GM19438 (cell line): Measurements from ENCODE around the gene EZH2.

Experiments used
- ATAC-seq: cut with Tn5 transposase; IDR thresholded peaks from one replicate; pipeline ENCODE4 v1.9.1; 2021; ENCODE audit warnings: low read depth; ENCODE audit not compliant: unreplicated experiment

EZH2 gene

GRCh38 chr7:148814922-148815559 lies 69.0 kb downstream of the EZH2 start:
- ATAC-seq, result no peak

- no peak for ATAC-seq
Measured at GRCh38 chr7:148813890-148814289, 70.2 kb downstream of the EZH2 start.

GRCh38 chr7:148811892-148812291 lies 72.2 kb downstream of the EZH2 start:
- no peak for ATAC-seq

GRCh38 chr7:148809856-148810255 lies 74.2 kb downstream of the EZH2 start:
- ATAC-seq, result no peak

GRCh38 chr7:148807436-148807835 lies 76.7 kb downstream of the EZH2 start:
- no peak for ATAC-seq

GRCh38 chr7:148806187-148806586 lies 77.9 kb downstream of the EZH2 start:
- ATAC-seq, result no peak

GRCh38 chr7:148804343-148805235 lies 79.5 kb downstream of the EZH2 start:
- ATAC-seq, result no peak

GRCh38 chr7:148803094-148803493 lies 81.0 kb downstream of the EZH2 start:
- no peak for ATAC-seq

- no peak for ATAC-seq
Measured at GRCh38 chr7:148802101-148802493, 82.0 kb downstream of the EZH2 start.

- no peak for ATAC-seq
Measured at GRCh38 chr7:148800677-148801076, 83.4 kb downstream of the EZH2 start.

GRCh38 chr7:148799893-148800555 lies 84.1 kb downstream of the EZH2 start:
- no peak for ATAC-seq

- ATAC-seq, result no peak
Measured at GRCh38 chr7:148796841-148797240, 87.2 kb downstream of the EZH2 start.

GRCh38 chr7:148794476-148794875 lies 89.6 kb downstream of the EZH2 start:
- ATAC-seq, result no peak

GRCh38 chr7:148793590-148793989 lies 90.5 kb downstream of the EZH2 start:
- ATAC-seq, result no peak

GRCh38 chr7:148791546-148791945 lies 92.5 kb downstream of the EZH2 start:
- ATAC-seq, result no peak

- no peak for ATAC-seq
Measured at GRCh38 chr7:148790850-148791249, 93.2 kb downstream of the EZH2 start.

- ATAC-seq, result no peak
Measured at GRCh38 chr7:148790131-148790726, 93.9 kb downstream of the EZH2 start.

GRCh38 chr7:148789220-148789619 lies 94.9 kb downstream of the EZH2 start:
- no peak for ATAC-seq

GRCh38 chr7:148787571-148788295 lies 96.4 kb downstream of the EZH2 start:
- ATAC-seq, result no peak

GRCh38 chr7:148783801-148784527 lies 100.1 kb downstream of the EZH2 start:
- no peak for ATAC-seq
